ENCODE measurements around the gene HOXA5. TPM values are rescaled to one million over a fixed set of nuclear protein-coding genes. Genes with fewer than 3 reads are reported as not detected.

HOXA5 gene
- total and polyA plus RNA-seq, 2 of the 8 experiments (the other 6 are each of a cell fraction or from before 2014, with no cell fraction given), result not detected

GRCh38 chr7:27160546-27161213 lies 17.2 kb upstream of the HOXA5 start (continued):
- peak; percentile 93 to 95 for TF ChIP-seq RAD21 (IDR thresholded peaks at IDR 0.05 in 1 of 2, conservative IDR thresholded peaks at IDR 0.05 in 1 of 2; ENCODE audit: low read depth in 2 of 2, low read length in 2 of 2)
- no peak for TF ChIP-seq GTF2F1 (IDR thresholded peaks at IDR 0.05; ENCODE audit: borderline replicate concordance, low read depth, low read length)
- no peak for TF ChIP-seq NANOG (IDR thresholded peaks at IDR 0.05; ENCODE audit: insufficient read depth, low read depth, low read length, poor library complexity, severe bottlenecking)
- TF ChIP-seq BCL11A (IDR thresholded peaks at IDR 0.05; ENCODE audit: low read depth in 2 of 2, low read length in 2 of 2), result no peak
- no peak for TF ChIP-seq GABPA (IDR thresholded peaks at IDR 0.05; ENCODE audit: borderline replicate concordance, insufficient read depth, low read length)
- TF ChIP-seq CBX8 (IDR thresholded peaks at IDR 0.05; ENCODE audit: borderline replicate concordance, low read depth, low read length), result no peak
- TF ChIP-seq SIN3A (conservative IDR thresholded peaks at IDR 0.05 in 1 of 2, IDR thresholded peaks at IDR 0.05 in 1 of 2; ENCODE audit: low read depth in 1 of 2, low read length in 2 of 2), result no peak; a peak in 1 of 4 replicates
- no peak for TF ChIP-seq SP2 (IDR thresholded peaks at IDR 0.05; ENCODE audit: low read length)
- TF ChIP-seq MAFK (IDR thresholded peaks at IDR 0.05; ENCODE audit: low read depth, low read length), result no peak
- TF ChIP-seq YY1 (IDR thresholded peaks at IDR 0.05; ENCODE audit: low read depth, low read length), result peak; percentile 96
- no peak for TF ChIP-seq CBX5 (IDR thresholded peaks at IDR 0.05; ENCODE audit: low read depth, low read length)
- TF ChIP-seq, protein P1, sequence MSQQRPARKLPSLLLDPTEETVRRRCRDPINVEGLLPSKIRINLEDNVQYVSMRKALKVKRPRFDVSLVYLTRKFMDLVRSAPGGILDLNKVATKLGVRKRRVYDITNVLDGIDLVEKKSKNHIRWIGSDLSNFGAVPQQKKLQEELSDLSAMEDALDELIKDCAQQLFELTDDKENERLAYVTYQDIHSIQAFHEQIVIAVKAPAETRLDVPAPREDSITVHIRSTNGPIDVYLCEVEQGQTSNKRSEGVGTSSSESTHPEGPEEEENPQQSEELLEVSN (IDR thresholded peaks at IDR 0.05), result peak; percentile 65
- peak; percentile 86 for TF ChIP-seq RNF2 (IDR thresholded peaks at IDR 0.05; ENCODE audit: borderline replicate concordance, low read depth, low read length, missing control alignments, poor library complexity, severe bottlenecking)
- no peak for TF ChIP-seq POLR2AphosphoS5 (IDR thresholded peaks at IDR 0.05; ENCODE audit: low read depth, low read length)
- TF ChIP-seq TBP (IDR thresholded peaks at IDR 0.05; ENCODE audit: low read depth, low read length), result no peak
- no peak for TF ChIP-seq BACH1 (IDR thresholded peaks at IDR 0.05; ENCODE audit: low read length)
- peak; percentile 98 for TF ChIP-seq SUZ12 (IDR thresholded peaks at IDR 0.05; ENCODE audit: low read length)
- no peak for TF ChIP-seq CTBP2 (IDR thresholded peaks at IDR 0.05; ENCODE audit: borderline replicate concordance, insufficient read depth, insufficient read length, low read length)
- TF ChIP-seq SAP30 (IDR thresholded peaks at IDR 0.05; ENCODE audit: insufficient read depth, insufficient replicate concordance, low read length), result no peak
- TF ChIP-seq HDAC2 (IDR thresholded peaks at IDR 0.05; ENCODE audit: borderline replicate concordance in 1 of 2, low read depth in 2 of 2, low read length in 2 of 2), result no peak
- TF ChIP-seq FOSL1 (IDR thresholded peaks at IDR 0.05; ENCODE audit: insufficient read depth, low read depth, low read length), result no peak
